Caco-2 (cell line): Measurements from ENCODE around the gene ATP6V1F. TPM values are rescaled to one million over a fixed set of nuclear protein-coding genes. Genes with fewer than 3 reads are reported as not detected.

Source experiments
- BruUV-seq: library from RNA; stranded (reverse); fragments of 400-500 nt; replicated peaks from 2 replicates; lab custom pipeline; 2021; lab: Mats Ljungman, UMichigan
- CTCF ChIA-PET: fragments of 300-600 bp; sonication (Branson Sonifier 250); formaldehyde crosslinking; loops from one replicate; lab custom pipeline; 2022; ENCODE audit warnings: antibody characterized with exemption; lab: Charles Lee
- POLR2A ChIA-PET: fragments of 300-600 bp; sonication (Branson Sonifier 250); formaldehyde crosslinking; loops from one replicate; lab custom pipeline; 2022; ENCODE audit warnings: antibody characterized with exemption; lab: Charles Lee
- DNase-seq, 2 experiments: peaks; one replicate each; pipeline versions ENCODE4 v3.0.0 to v3.0.0-alpha.2; 2020 to 2022
- H3K27me3 ChIP-seq: replicated peaks from 2 replicates; pipeline ENCODE4 v1.6.0; 2011; ENCODE audit warnings: low read length; ENCODE audit not compliant: control insufficient read depth, insufficient read depth
- H3K36me3 ChIP-seq: 2 replicates; pipeline ENCODE4 v1.5.1; 2011; ENCODE audit warnings: low read length; ENCODE audit not compliant: control insufficient read depth, insufficient read depth
- H3K4me1 ChIP-seq: fragments of 250-450 bp; sonication (Bioruptor Pico); 2 replicates; pipeline ENCODE4 v1.5.1; 2020; ENCODE audit warnings: mild to moderate bottlenecking
- H3K4me3 ChIP-seq: 2 replicates; pipeline ENCODE4 v1.5.1; 2011; ENCODE audit warnings: low read depth, mild to moderate bottlenecking, control low read depth, low read length
- H3K9me3 ChIP-seq: fragments of 250-450 bp; sonication (Bioruptor Pico); 2 replicates; pipeline ENCODE4 v1.5.1; 2020; ENCODE audit warnings: mild to moderate bottlenecking, moderate library complexity
- H3K27ac Mint-ChIP-seq: one replicate; pipeline ENCODE4 v1.8.0; 2022; ENCODE audit warnings: mixed read lengths; ENCODE audit not compliant: unreplicated experiment
- H3K27me3 Mint-ChIP-seq: one replicate; pipeline ENCODE4 v1.8.0; 2022; ENCODE audit warnings: mixed read lengths; ENCODE audit not compliant: insufficient read depth, unreplicated experiment
- H3K36me3 Mint-ChIP-seq: one replicate; pipeline ENCODE4 v1.8.0; 2022; ENCODE audit warnings: mild to moderate bottlenecking, mixed read lengths; ENCODE audit not compliant: insufficient read depth, unreplicated experiment
- H3K4me1 Mint-ChIP-seq: one replicate; pipeline ENCODE4 v1.8.0; 2022; ENCODE audit warnings: low read depth, mixed read lengths; ENCODE audit not compliant: unreplicated experiment
- H3K4me3 Mint-ChIP-seq: one replicate; pipeline ENCODE4 v1.8.0; 2022; ENCODE audit warnings: mild to moderate bottlenecking, moderate library complexity, mixed read lengths; ENCODE audit not compliant: unreplicated experiment
- H3K9me3 Mint-ChIP-seq: one replicate; pipeline ENCODE4 v1.8.0; 2022; ENCODE audit warnings: mixed read lengths; ENCODE audit not compliant: unreplicated experiment
- CTCF ChIP-seq, 2 experiments: fragments of 200-600 bp in 1 of 2; IDR thresholded peaks; 1 replicate in 1 of 2; 2 replicates in 1 of 2; pipeline versions ENCODE4 v1.5.1 to v1.8.0; 2011 to 2022; ENCODE audit warnings: antibody characterized with exemption in 1 of 2, control low read depth in 1 of 2, inconsistent platforms in 1 of 2, low read depth in 1 of 2, low read length in 1 of 2, mild to moderate bottlenecking in 1 of 2, moderate library complexity in 1 of 2; ENCODE audit not compliant: insufficient read depth in 1 of 2, severe bottlenecking in 1 of 2, unreplicated experiment in 1 of 2
- intact Hi-C: fragments of 100-400 bp; cut with micrococcal nuclease; formaldehyde crosslinking; loops from one replicate; pipeline ENCODE4 v1.10.0; 2022; ENCODE audit not compliant: unreplicated experiment
- total RNA-seq: library from RNA; stranded (reverse); gene quantifications from 2 replicates; pipeline ENCODE4 v1.2.3, GENCODE V29; 2022

Gene ATP6V1F
- total RNA-seq, 1 experiment from 2014 or later: 162 TPM

- no peak overlapping the region for H3K27ac Mint-ChIP-seq
- no peak overlapping the region for H3K4me3 Mint-ChIP-seq
- Histone ChIP-seq H3K9me3 (no peaks in the 10 kb centered on the region), H3K4me3 (no peak overlapping the region), H3K4me1 (peaks cover 8% of the 10 kb centered on the region; the same call in 1 of the 2 replicates), H3K36me3 (no peaks in the 10 kb centered on the region; the same call in 1 of the 2 replicates), H3K27me3 (no peaks in the 10 kb centered on the region)
- no peaks in the 10 kb centered on the region for H3K27me3 Mint-ChIP-seq
- H3K4me1 Mint-ChIP-seq: peaks cover 6% of the 10 kb centered on the region
- peaks cover 39% of the 10 kb centered on the region for H3K36me3 Mint-ChIP-seq
- ChIA-PET POLR2A (interaction anchor here (1.5 kb wide), 1 partner anchor 9 kb away, joined by 4 read pairs; no protein-coding TSS in a partner anchor), CTCF (interaction anchor here (0.6 to 1.5 kb wide), 5 partner anchors 8 to 964 kb away, joined by 3 to 10 read pairs (median 4); no protein-coding TSS in a partner anchor)
- DNase-seq: peak in 1 of 2 experiments; percentile 40
- H3K9me3 Mint-ChIP-seq: no peaks in the 10 kb centered on the region
- BruUV-seq: no TSS peak
- intact Hi-C loops: no loop called here
- TF ChIP-seq CTCF (IDR thresholded peaks at IDR 0.05; ENCODE audit: insufficient read depth in 1 of 2, low read depth in 1 of 2, low read length in 1 of 2, severe bottlenecking in 1 of 2, unreplicated experiment in 1 of 2): no peak
These were observed 2.2 kb upstream of the ATP6V1F start for GRCh38 chr7:128860158-128861073.

DNA sequence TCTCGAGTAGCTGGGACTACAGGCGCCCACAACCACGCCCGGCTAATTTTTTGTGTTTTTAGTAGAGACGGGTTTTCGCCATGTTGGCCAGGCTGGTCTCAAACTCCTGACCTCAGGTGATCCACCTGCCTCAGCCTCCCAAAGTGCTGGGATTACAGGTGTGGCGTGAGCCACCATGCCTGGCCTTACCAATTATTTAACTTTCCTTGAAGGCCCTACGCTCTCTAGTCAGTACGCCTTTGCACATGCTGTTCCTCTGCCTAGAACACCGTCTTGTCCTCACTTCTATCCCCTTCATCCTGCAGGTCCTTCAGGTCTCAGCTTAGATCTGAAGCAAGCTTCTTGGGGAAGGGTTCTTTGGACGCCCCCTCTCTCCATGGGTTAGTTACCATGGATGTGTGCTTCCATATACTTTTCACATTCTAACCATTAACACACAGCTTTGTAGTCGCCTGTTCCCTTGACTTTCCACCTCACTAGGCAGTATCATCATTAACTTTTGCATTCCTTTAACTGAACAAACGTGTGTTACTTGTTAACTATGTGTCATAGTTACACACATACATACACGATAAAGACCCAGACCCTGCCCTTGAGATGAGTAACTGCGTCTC is 592 bp upstream of the ATP6V1F start:
- Histone ChIP-seq H3K4me3 (peak overlapping the region; percentile 93), H3K9me3 (no peaks in the 10 kb centered on the region), H3K36me3 (no peaks in the 10 kb centered on the region; the same call in none of the 2 replicates), H3K4me1 (peaks cover 8% of the 10 kb centered on the region; the same call in 1 of the 2 replicates), H3K27me3 (no peaks in the 10 kb centered on the region)
- BruUV-seq: no TSS peak
- Mint-ChIP-seq H3K36me3 (peaks cover 32% of the 10 kb centered on the region), H3K9me3 (no peaks in the 10 kb centered on the region), H3K4me3 (peak overlapping the region; percentile 84), H3K4me1 (peaks cover 9% of the 10 kb centered on the region), H3K27ac (peak overlapping the region; percentile 87), H3K27me3 (no peaks in the 10 kb centered on the region)
- no peak for DNase-seq
- intact Hi-C loops: loop anchor here (2.0 kb wide), 1 partner anchor 31 kb away; the partner anchor contains the start of gene FLNC
- CTCF ChIA-PET: interaction anchor here (0.7 to 2.7 kb wide), 11 partner anchors 12 to 431 kb away, joined by 3 to 33 read pairs (median 3); no protein-coding TSS in a partner anchor
- no peak for TF ChIP-seq CTCF (IDR thresholded peaks at IDR 0.05; ENCODE audit: insufficient read depth in 1 of 2, low read depth in 1 of 2, low read length in 1 of 2, severe bottlenecking in 1 of 2, unreplicated experiment in 1 of 2)
- POLR2A ChIA-PET: no interaction called here
